Lung (tissue), 12 donors: ENCODE measurements around the gene ABCA10. TPM values are rescaled to one million over a fixed set of nuclear protein-coding genes. Genes with fewer than 3 reads are reported as not detected.

Source experiments
- ATAC-seq: fragments of 200-7000 bp; cut with Tn5 transposase; one replicate; pipeline ENCODE4 v1.9.1; 2020; ENCODE audit warnings: moderate number of reproducible peaks; ENCODE audit not compliant: insufficient read depth, low FRiP score
- DNase-seq, 3 donors: peaks; one replicate each; pipeline ENCODE4 v3.0.0-alpha.2; 2013 to 2017
- H3K27ac ChIP-seq, 2 donors: one replicate each; pipeline ENCODE4 v1.5.1; 2013; ENCODE audit warnings: mild to moderate bottlenecking in 2 of 2, moderate library complexity in 2 of 2, control low read depth in 1 of 2, inconsistent platforms in 1 of 2, low read depth in 1 of 2, low read length in 1 of 2
- H3K27me3 ChIP-seq, 3 donors: one replicate each; pipeline ENCODE4 v1.5.1; 2013; ENCODE audit warnings: low read length in 2 of 3; ENCODE audit not compliant: control insufficient read depth in 3 of 3, insufficient read depth in 3 of 3
- H3K36me3 ChIP-seq, 4 donors: one replicate each; pipeline ENCODE4 v1.5.1; 2013; ENCODE audit warnings: low read length in 4 of 4, mild to moderate bottlenecking in 1 of 4, moderate library complexity in 1 of 4; ENCODE audit not compliant: control insufficient read depth in 4 of 4, insufficient read depth in 4 of 4
- H3K4me1 ChIP-seq, 5 donors: one replicate each; pipeline ENCODE4 v1.5.1; 2013; ENCODE audit warnings: low read length in 5 of 5, mild to moderate bottlenecking in 2 of 5, moderate library complexity in 1 of 5; ENCODE audit not compliant: control insufficient read depth in 5 of 5, insufficient read depth in 5 of 5
- H3K4me3 ChIP-seq: one replicate; pipeline ENCODE4 v1.5.1; 2013; ENCODE audit warnings: mild to moderate bottlenecking, control low read depth, moderate library complexity
- H3K9ac ChIP-seq, 2 donors: one replicate each; pipeline ENCODE4 v1.5.1; 2013; ENCODE audit warnings: low read length in 2 of 2, control low read depth in 1 of 2; ENCODE audit not compliant: insufficient read depth in 1 of 2
- H3K9me3 ChIP-seq, 4 donors: one replicate each; pipeline ENCODE4 v1.5.1; 2013; ENCODE audit warnings: low read length in 3 of 4, mild to moderate bottlenecking in 1 of 4, moderate library complexity in 1 of 4; ENCODE audit not compliant: control insufficient read depth in 4 of 4, insufficient read depth in 3 of 4
- WGBS, 2 donors: extraction: QIAGEN DNeasy Blood & Tissue Kit; methylation state at CpG; one replicate each; pipeline ENCODE4 v1.1.7; 2013; 5-methylcytosine and 5-hydroxymethylcytosine counted together
- polyA plus RNA-seq, 2 donors: library from polyadenylated mRNA; stranded (reverse); fragments of 200-250 nt; gene quantifications; one replicate each; pipeline ENCODE4 v1.2.1, GENCODE V29; 2013
- total RNA-seq, 2 donors: library from RNA; depleted of rRNA in 1 of 2; stranded (reverse); fragments of >200 nt in 1 of 2; gene quantifications; one replicate each; pipeline ENCODE4 v1.2.1, GENCODE V29; 2014 to 2021
- TF ChIP-seq, protein P1 (sequence below): IDR thresholded peaks from 2 replicates; pipeline ENCODE4 v1.5.1; 2012; ENCODE audit warnings: mild to moderate bottlenecking; ENCODE audit errors: control extremely low read depth, extremely low read depth
- donor health status: control.
- donor health status: control.
- donor health status: Bipolar disorder and iron deficiency.
- donor health status: healthy.
- donor health status: DM: yes; HTN: yes; CAD: no.

Gene ABCA10
- total and polyA plus RNA-seq, 4 donors = 0.29 to 26.6 (median 7.2) TPM

DNA sequence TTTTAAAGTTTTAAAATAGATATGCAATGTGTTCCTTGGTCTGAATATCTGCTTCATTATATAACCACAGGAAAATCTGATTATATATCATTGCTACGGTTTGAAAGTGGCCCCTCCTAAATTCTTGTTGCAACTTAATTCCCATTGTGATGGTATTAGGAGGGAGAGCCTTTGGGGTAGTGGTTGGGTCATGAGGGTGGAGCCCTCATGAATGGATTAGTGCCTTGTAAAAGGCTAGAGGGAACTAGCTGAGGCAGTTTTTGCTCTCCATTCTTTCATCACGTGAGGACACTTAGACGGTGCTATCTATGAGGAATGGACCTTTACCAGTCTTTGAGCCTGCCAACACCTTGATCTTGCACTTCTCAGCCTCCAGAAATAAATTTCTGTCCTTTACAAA lies 94.5 kb downstream of the ABCA10 start:
- 81 to 85% methylated on average over 3 of the region's 3 CpGs for WGBS, 2 donors
- DNase-seq (no peak), ATAC-seq (no peak)
- H3K4me3 ChIP-seq = no peak overlapping the region
- no peaks in the 10 kb centered on the region for H3K4me1 ChIP-seq
- H3K9me3 ChIP-seq = peaks cover 0 to 3% (median 2%) of the 10 kb centered on the region in 4 donors
- H3K9ac ChIP-seq = no peak overlapping the region
- TF ChIP-seq, protein P1, sequence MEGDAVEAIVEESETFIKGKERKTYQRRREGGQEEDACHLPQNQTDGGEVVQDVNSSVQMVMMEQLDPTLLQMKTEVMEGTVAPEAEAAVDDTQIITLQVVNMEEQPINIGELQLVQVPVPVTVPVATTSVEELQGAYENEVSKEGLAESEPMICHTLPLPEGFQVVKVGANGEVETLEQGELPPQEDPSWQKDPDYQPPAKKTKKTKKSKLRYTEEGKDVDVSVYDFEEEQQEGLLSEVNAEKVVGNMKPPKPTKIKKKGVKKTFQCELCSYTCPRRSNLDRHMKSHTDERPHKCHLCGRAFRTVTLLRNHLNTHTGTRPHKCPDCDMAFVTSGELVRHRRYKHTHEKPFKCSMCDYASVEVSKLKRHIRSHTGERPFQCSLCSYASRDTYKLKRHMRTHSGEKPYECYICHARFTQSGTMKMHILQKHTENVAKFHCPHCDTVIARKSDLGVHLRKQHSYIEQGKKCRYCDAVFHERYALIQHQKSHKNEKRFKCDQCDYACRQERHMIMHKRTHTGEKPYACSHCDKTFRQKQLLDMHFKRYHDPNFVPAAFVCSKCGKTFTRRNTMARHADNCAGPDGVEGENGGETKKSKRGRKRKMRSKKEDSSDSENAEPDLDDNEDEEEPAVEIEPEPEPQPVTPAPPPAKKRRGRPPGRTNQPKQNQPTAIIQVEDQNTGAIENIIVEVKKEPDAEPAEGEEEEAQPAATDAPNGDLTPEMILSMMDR = no peak
- peaks cover 2 to 50% (median 18%) of the 10 kb centered on the region in 4 donors for H3K36me3 ChIP-seq
- no peaks in the 10 kb centered on the region for H3K27me3 ChIP-seq
- H3K27ac ChIP-seq = no peak overlapping the region

DNA sequence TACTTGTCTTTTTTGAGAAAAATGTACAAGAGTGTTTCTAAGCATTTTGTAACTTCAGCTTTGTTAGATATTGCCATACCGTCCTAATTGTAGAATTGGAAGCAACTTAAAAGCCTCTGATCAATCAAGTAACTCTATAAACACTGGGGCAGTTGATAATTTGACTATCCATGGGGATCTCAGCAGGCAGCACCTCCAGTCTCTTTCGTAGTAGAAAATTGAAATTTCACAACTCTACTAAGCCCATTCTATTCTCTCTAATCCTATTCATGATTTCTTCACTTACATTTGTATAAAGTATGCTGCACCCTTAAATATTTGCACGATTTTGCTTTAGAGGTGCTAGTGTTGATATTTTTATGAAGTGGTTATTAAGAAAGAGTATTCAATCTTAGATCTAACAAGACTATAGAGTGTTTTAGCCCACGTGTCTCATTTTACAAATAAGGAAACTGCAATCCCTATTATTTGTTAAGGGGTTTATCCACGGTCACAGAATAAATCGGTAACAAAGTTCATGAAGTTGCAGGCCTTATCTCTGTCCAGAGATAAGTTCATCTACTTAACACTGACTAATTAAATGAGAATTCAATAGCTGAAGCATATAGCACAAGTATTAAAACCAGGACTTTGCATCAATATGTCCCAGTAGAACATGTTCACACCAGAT lies 97.9 kb downstream of the ABCA10 start:
- H3K27ac ChIP-seq = no peak overlapping the region
- H3K9me3 ChIP-seq = peaks cover 0 to 2% (median 0%) of the 10 kb centered on the region in 4 donors
- no peak for ATAC-seq
- no peaks in the 10 kb centered on the region for H3K4me1 ChIP-seq
- DNase-seq = no peak
- peaks cover 2 to 26% (median 14%) of the 10 kb centered on the region in 4 donors for H3K36me3 ChIP-seq
- TF ChIP-seq, protein P1 = no peak
- no peak overlapping the region for H3K4me3 ChIP-seq
- no peaks in the 10 kb centered on the region for H3K27me3 ChIP-seq
- no peak overlapping the region for H3K9ac ChIP-seq
- 65 to 79% methylated on average over 6 of the region's 6 CpGs for WGBS, 2 donors

DNA sequence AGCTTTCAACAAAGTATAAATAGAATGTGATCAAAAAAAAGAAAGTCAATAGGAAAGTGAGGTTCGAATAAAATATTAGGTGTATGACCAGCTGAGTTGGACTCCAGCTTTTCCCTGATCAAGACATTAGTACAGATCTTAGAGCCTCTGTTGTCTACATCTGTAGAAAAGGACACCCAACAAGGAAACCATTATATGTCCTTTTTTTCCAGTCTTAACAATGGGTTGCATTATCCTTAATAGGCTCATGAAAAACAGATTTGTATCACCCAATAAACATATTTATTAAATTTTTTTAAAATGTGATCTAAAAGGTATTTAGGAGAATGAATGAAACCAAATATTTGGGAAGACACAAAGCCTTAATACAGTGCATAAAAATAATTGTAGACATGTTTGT lies 105.0 kb downstream of the ABCA10 start:
- ATAC-seq (no peak), DNase-seq (no peak)
- H3K4me3 ChIP-seq = no peak overlapping the region
- H3K4me1 ChIP-seq = no peaks in the 10 kb centered on the region
- no peak overlapping the region for H3K27ac ChIP-seq
- TF ChIP-seq, protein P1 = no peak
- H3K36me3 ChIP-seq = peaks cover 0 to 13% (median 7%) of the 10 kb centered on the region in 4 donors
- WGBS, 2 donors = 86 to 95% methylated on average over 1 of the region's 1 CpG
- no peaks in the 10 kb centered on the region for H3K27me3 ChIP-seq
- H3K9ac ChIP-seq = no peak overlapping the region
- no peaks in the 10 kb centered on the region for H3K9me3 ChIP-seq
